Keratinocyte (primary cell): Measurements from ENCODE around the gene RUSC2. TPM values are rescaled to one million over a fixed set of nuclear protein-coding genes. Genes with fewer than 3 reads are reported as not detected.

Experiments used
- DNase-seq: peaks from one replicate; pipeline ENCODE4 v3.0.0-alpha.2; 2011; ENCODE audit warnings: low read depth, missing footprints, low spot score
- FAIRE-seq: peaks from 2 replicates; lab custom pipeline; 2011; peaks lifted over from hg19 to GRCh38; lab: Jason Lieb, UNC
- H2AFZ ChIP-seq: 2 replicates; pipeline ENCODE4 v1.6.0; 2012; ENCODE audit warnings: low read length, control low read depth, inconsistent platforms; ENCODE audit not compliant: control insufficient read depth
- H3K27ac ChIP-seq: 2 replicates; pipeline ENCODE4 v1.5.1; 2011; ENCODE audit warnings: low read length; ENCODE audit not compliant: control insufficient read depth, insufficient read depth
- H3K27me3 ChIP-seq: 3 replicates; pipeline ENCODE4 v1.6.0; 2011; ENCODE audit warnings: low read length; ENCODE audit not compliant: control insufficient read depth, insufficient read depth; ENCODE audit errors: extremely low read depth
- H3K36me3 ChIP-seq, 2 experiments: 2 replicates in 1 of 2; 3 replicates in 1 of 2; pipeline ENCODE4 v1.5.1; 2011; ENCODE audit warnings: low read length in 2 of 2, mild to moderate bottlenecking in 1 of 2; ENCODE audit not compliant: control insufficient read depth in 2 of 2, insufficient read depth in 2 of 2; ENCODE audit errors: extremely low read depth in 1 of 2
- H3K4me1 ChIP-seq: 3 replicates; pipeline ENCODE4 v1.5.1; 2011; ENCODE audit warnings: low read length; ENCODE audit not compliant: control insufficient read depth, insufficient read depth; ENCODE audit errors: extremely low read depth
- H3K4me2 ChIP-seq: 3 replicates; pipeline ENCODE4 v1.6.0; 2011; ENCODE audit warnings: low read depth, low read length; ENCODE audit not compliant: control insufficient read depth, insufficient read depth; ENCODE audit errors: extremely low read depth
- H3K4me3 ChIP-seq, 3 experiments: fragments of 200-600 bp in 1 of 3; sonication (generic) in 1 of 3; 2 replicates in 2 of 3; 3 replicates in 1 of 3; pipeline ENCODE4 v1.5.1; 2011 to 2016; ENCODE audit warnings: low read length in 3 of 3, mild to moderate bottlenecking in 3 of 3, control low read depth in 2 of 3, inconsistent platforms in 1 of 3, low read depth in 1 of 3, mixed read lengths in 1 of 3, mixed run types in 1 of 3, moderate library complexity in 1 of 3; ENCODE audit not compliant: control insufficient read depth in 2 of 3, insufficient read depth in 2 of 3; ENCODE audit errors: extremely low read depth in 1 of 3
- H3K79me2 ChIP-seq: 2 replicates; pipeline ENCODE4 v1.6.0; 2012; ENCODE audit warnings: low read length; ENCODE audit not compliant: control insufficient read depth, insufficient read depth
- H3K9ac ChIP-seq: 3 replicates; pipeline ENCODE4 v1.6.0; 2011; ENCODE audit warnings: low read length; ENCODE audit not compliant: control insufficient read depth, insufficient read depth; ENCODE audit errors: extremely low read depth
- H3K9me1 ChIP-seq: 3 replicates; pipeline ENCODE4 v1.6.0; 2011; ENCODE audit warnings: low read length; ENCODE audit not compliant: control insufficient read depth, insufficient read depth; ENCODE audit errors: extremely low read depth
- H3K9me3 ChIP-seq: 2 replicates; pipeline ENCODE4 v1.5.1; 2012; ENCODE audit warnings: low read depth, low read length; ENCODE audit not compliant: control insufficient read depth
- H4K20me1 ChIP-seq: 3 replicates; pipeline ENCODE4 v1.6.0; 2011; ENCODE audit warnings: low read length; ENCODE audit not compliant: control insufficient read depth, insufficient read depth; ENCODE audit errors: extremely low read depth
- EZH2 ChIP-seq: IDR thresholded peaks from one replicate; pipeline ENCODE4 v1.6.1; 2012; ENCODE audit warnings: inconsistent platforms, mild to moderate bottlenecking, low read length, moderate library complexity
- dilution Hi-C: fragments of 300-500 bp; cut with MboI; formaldehyde crosslinking; loops from one replicate; pipeline ENCODE4 v1.7.0; 2020; ENCODE audit warnings: low sequenced_read_pairs; ENCODE audit not compliant: extremely low pct_ligation_motif_present
- polyA minus RNA-seq, 3 experiments: library from RNA; depleted of rRNA, polyadenylated mRNA; stranded (reverse); fragments of >200 nt; gene quantifications; 1 replicate in 1 of 3; 2 replicates in 1 of 3; 3 replicates in 1 of 3; pipeline ENCODE4 v1.2.3, GENCODE V29; 2011
- polyA plus RNA-seq, 5 experiments: library from polyadenylated mRNA; depleted of rRNA in 3 of 5; stranded (reverse) in 3 of 5; stranded (forward) in 1 of 5; unstranded in 1 of 5; fragments of >200 nt; gene quantifications; 1 replicate in 1 of 5; 2 replicates in 3 of 5; 3 replicates in 1 of 5; pipeline versions ENCODE4 v1.2.1 to v1.2.3, GENCODE V29; 2011 to 2012; ENCODE audit warnings: missing spikeins in 2 of 5, low read depth in 1 of 5, low replicate concordance in 1 of 5
- TF ChIP-seq, protein P1 (sequence below), 3 experiments: IDR thresholded peaks in 1 of 3; conservative IDR thresholded peaks in 1 of 3; optimal IDR thresholded peaks in 1 of 3; 2 replicates in 2 of 3; 3 replicates in 1 of 3; pipeline versions ENCODE3 to v1.5.1; 2011; ENCODE audit warnings: low read length in 3 of 3, mild to moderate bottlenecking in 3 of 3, moderate library complexity in 2 of 3, control low read depth in 1 of 3, inconsistent platforms in 1 of 3; ENCODE audit not compliant: insufficient read depth in 2 of 3; ENCODE audit errors: extremely low read depth in 1 of 3

RUSC2 gene, protein sequence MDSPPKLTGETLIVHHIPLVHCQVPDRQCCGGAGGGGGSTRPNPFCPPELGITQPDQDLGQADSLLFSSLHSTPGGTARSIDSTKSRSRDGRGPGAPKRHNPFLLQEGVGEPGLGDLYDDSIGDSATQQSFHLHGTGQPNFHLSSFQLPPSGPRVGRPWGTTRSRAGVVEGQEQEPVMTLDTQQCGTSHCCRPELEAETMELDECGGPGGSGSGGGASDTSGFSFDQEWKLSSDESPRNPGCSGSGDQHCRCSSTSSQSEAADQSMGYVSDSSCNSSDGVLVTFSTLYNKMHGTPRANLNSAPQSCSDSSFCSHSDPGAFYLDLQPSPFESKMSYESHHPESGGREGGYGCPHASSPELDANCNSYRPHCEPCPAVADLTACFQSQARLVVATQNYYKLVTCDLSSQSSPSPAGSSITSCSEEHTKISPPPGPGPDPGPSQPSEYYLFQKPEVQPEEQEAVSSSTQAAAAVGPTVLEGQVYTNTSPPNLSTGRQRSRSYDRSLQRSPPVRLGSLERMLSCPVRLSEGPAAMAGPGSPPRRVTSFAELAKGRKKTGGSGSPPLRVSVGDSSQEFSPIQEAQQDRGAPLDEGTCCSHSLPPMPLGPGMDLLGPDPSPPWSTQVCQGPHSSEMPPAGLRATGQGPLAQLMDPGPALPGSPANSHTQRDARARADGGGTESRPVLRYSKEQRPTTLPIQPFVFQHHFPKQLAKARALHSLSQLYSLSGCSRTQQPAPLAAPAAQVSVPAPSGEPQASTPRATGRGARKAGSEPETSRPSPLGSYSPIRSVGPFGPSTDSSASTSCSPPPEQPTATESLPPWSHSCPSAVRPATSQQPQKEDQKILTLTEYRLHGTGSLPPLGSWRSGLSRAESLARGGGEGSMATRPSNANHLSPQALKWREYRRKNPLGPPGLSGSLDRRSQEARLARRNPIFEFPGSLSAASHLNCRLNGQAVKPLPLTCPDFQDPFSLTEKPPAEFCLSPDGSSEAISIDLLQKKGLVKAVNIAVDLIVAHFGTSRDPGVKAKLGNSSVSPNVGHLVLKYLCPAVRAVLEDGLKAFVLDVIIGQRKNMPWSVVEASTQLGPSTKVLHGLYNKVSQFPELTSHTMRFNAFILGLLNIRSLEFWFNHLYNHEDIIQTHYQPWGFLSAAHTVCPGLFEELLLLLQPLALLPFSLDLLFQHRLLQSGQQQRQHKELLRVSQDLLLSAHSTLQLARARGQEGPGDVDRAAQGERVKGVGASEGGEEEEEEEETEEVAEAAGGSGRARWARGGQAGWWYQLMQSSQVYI (N-terminal part only)
- 4.2 to 7.9 TPM (median 6.3 TPM) in 3 replicates for polyA plus RNA-seq
- polyA plus RNA-seq (2011; ENCODE audit: low read depth) = 1.8 TPM
- polyA plus RNA-seq (2011; cell fraction: cytosol; rRNA removed) = 4.0 and 5.0 TPM in 2 replicates
- 15.7 and 21.6 TPM in 2 replicates for polyA plus RNA-seq (2011; cell fraction: nucleus; rRNA removed)
- 4.4 and 8.1 TPM in 2 replicates for polyA plus RNA-seq (2012; ENCODE audit: low replicate concordance)
- 30.9 to 43.2 TPM (median 32.3 TPM) in 3 replicates for polyA minus RNA-seq
- polyA minus RNA-seq (2011; cell fraction: cytosol; rRNA and poly(A)+ RNA removed) = 14.2 TPM
- 17.0 and 18.2 TPM in 2 replicates for polyA minus RNA-seq (2011; cell fraction: nucleus; rRNA and poly(A)+ RNA removed)

DNA sequence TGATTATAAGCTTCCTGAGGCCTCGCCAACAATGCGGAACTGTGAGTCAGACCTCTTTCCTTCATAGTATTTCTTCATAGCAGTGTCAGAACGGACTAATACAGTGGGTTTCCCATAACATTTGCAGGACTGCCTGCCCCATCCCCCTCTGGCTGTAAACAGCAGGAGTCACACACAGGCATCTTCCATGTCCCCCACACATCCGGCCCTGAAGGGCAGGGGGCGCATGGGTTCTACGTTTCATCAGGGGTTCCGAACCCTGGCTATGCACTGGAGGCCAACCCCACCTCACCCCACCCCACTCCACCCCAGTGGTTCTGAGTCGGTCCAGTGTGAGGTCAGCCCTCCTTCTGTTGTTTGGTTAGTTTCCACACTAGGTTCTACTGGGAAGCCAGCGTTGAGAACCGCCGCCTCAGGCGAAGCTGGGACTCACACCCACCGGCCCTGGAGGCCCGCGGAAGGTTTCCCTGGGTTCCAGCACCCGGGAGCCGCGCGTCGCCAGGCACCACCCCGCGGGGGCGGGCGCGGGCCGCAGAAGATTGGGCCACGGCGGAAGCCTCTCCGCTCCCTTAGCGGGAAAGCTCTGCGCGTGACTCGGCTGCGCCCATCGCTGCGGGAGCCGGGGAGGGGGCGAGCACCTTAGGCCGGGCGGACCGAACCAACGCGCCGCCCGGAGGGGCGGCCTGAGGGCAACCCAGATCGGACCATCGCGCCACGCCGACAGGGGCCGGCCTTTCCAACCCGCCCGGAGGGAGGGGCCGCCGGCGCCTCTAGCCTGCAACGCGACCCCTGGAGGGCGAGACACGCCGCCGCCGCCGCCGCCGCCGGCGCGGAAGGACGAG lies at the start of gene RUSC2:
Gene RUSC2, plus strand, starts transcription at position 799 of the 842 bp plus-strand sequence. CDS start 56,411 bp downstream, outside the sequence.
- DNase-seq (peak; percentile 35), FAIRE-seq (no peak)
- dilution Hi-C loops = no loop called here
- no peaks in the 10 kb centered on the region for H3K9me3 ChIP-seq
- no peaks in the 10 kb centered on the region for H4K20me1 ChIP-seq
- H2AFZ ChIP-seq = peak within 1 kb of the TSS; percentile 93
- peak within 1 kb of the TSS; percentile 67 to 81 (median 71) for H3K4me3 ChIP-seq
- no peak for TF ChIP-seq EZH2
- TF ChIP-seq, protein P1, sequence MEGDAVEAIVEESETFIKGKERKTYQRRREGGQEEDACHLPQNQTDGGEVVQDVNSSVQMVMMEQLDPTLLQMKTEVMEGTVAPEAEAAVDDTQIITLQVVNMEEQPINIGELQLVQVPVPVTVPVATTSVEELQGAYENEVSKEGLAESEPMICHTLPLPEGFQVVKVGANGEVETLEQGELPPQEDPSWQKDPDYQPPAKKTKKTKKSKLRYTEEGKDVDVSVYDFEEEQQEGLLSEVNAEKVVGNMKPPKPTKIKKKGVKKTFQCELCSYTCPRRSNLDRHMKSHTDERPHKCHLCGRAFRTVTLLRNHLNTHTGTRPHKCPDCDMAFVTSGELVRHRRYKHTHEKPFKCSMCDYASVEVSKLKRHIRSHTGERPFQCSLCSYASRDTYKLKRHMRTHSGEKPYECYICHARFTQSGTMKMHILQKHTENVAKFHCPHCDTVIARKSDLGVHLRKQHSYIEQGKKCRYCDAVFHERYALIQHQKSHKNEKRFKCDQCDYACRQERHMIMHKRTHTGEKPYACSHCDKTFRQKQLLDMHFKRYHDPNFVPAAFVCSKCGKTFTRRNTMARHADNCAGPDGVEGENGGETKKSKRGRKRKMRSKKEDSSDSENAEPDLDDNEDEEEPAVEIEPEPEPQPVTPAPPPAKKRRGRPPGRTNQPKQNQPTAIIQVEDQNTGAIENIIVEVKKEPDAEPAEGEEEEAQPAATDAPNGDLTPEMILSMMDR (optimal IDR thresholded peaks at IDR 0.05 in 1 of 3, IDR thresholded peaks at IDR 0.05 in 1 of 3, conservative IDR thresholded peaks at IDR 0.05 in 1 of 3; ENCODE audit: extremely low read depth in 1 of 3, insufficient read depth in 2 of 3, low read length in 3 of 3) = peak in 2 of 3 experiments; percentile 9 to 63
- no peaks in the 10 kb centered on the region for H3K36me3 ChIP-seq
- peak within 1 kb of the TSS; percentile 85 for H3K9ac ChIP-seq
- H3K4me1 ChIP-seq = peaks cover 19% of the 10 kb centered on the region
- peaks cover 48% of the 10 kb centered on the region for H3K79me2 ChIP-seq
- no peaks in the 10 kb centered on the region for H3K27me3 ChIP-seq
- no peaks in the 10 kb centered on the region for H3K9me1 ChIP-seq
- H3K4me2 ChIP-seq = peak within 1 kb of the TSS; percentile 95
- peak within 1 kb of the TSS; percentile 80 for H3K27ac ChIP-seq
